HUDEP-2 (cell line): Measurements from ENCODE around the gene BRME1.
A peak's percentile ranks its signal among the peaks of the same experiment; 100 is the strongest.

ENCODE experiments used
- DNase-seq, 76 experiments: peaks; one replicate each; lab custom pipeline; 2025; ENCODE audit not compliant: unreplicated experiment in 76 of 76; lab: John Stamatoyannopoulos, UW

The BRME1 gene

GRCh38 chr19:13848798-13849676 is 56.9 kb downstream of the BRME1 start:
- DNase-seq, result peak in 1 of 76 experiments; percentile 31

GRCh38 chr19:13848340-13848677 is 57.6 kb downstream of the BRME1 start:
- DNase-seq, result no peak

GRCh38 chr19:13847407-13848339 is 58.2 kb downstream of the BRME1 start:
- DNase-seq, result peak in 71 of 76 experiments; percentile 47 to 94 (median 84)

GRCh38 chr19:13846557-13847406 is 59.1 kb downstream of the BRME1 start:
- peak in 69 of 76 experiments; percentile 50 to 99 (median 80) for DNase-seq

GRCh38 chr19:13844130-13844631 is 61.7 kb downstream of the BRME1 start:
- DNase-seq, result no peak

GRCh38 chr19:13843104-13843921 is 62.6 kb downstream of the BRME1 start:
- peak in 31 of 76 experiments; percentile 14 to 71 (median 36) for DNase-seq

GRCh38 chr19:13842291-13843103 is 63.4 kb downstream of the BRME1 start:
- DNase-seq, result peak in 58 of 76 experiments; percentile 28 to 76 (median 61)

- DNase-seq, result peak in 6 of 76 experiments; percentile 35 to 66 (median 54)
Observed at GRCh38 chr19:13841962-13842290, 64.0 kb downstream of the BRME1 start.

GRCh38 chr19:13841086-13841961 is 64.6 kb downstream of the BRME1 start:
- DNase-seq, result peak in 61 of 76 experiments; percentile 26 to 86 (median 62)

- peak in 65 of 76 experiments; percentile 33 to 94 (median 71) for DNase-seq
Observed at GRCh38 chr19:13840305-13841085, 65.4 kb downstream of the BRME1 start.

GRCh38 chr19:13839938-13840304 is 66.0 kb downstream of the BRME1 start:
- DNase-seq, result no peak

GRCh38 chr19:13839130-13839937 is 66.6 kb downstream of the BRME1 start:
- peak in 71 of 76 experiments; percentile 46 to 96 (median 82) for DNase-seq

GRCh38 chr19:13838435-13839129 is 67.3 kb downstream of the BRME1 start:
- no peak for DNase-seq

- DNase-seq, result peak in 23 of 76 experiments; percentile 18 to 77 (median 37)
Observed at GRCh38 chr19:13835791-13836723, 69.9 kb downstream of the BRME1 start.
